GM12878 (cell line): ENCODE data around the gene IFNGR2. TPM values are rescaled to one million over a fixed set of nuclear protein-coding genes. Genes with fewer than 3 reads are reported as not detected.

Experiments
- ATAC-seq: fragments of 200-7000 bp; cut with Tn5 transposase; 3 replicates; pipeline ENCODE4 v1.9.1; 2020; ENCODE audit warnings: mild to moderate bottlenecking, moderate library complexity
- BruUV-seq: library from RNA; stranded (reverse); fragments of 400-500 nt; replicated peaks from 2 replicates; lab custom pipeline; 2021; lab: Mats Ljungman, UMichigan
- CTCF ChIA-PET: fragments of 300-600 bp; sonication (Branson Sonifier 250); formaldehyde crosslinking; extraction: SDS; loops from one replicate; lab custom pipeline; 2021; ENCODE audit warnings: inconsistent platforms; lab: Yijun Ruan, JAX
- POLR2A ChIA-PET: fragments of 350-600 bp; formaldehyde crosslinking; extraction: SDS; loops from one replicate; lab custom pipeline; 2021; ENCODE audit warnings: inconsistent platforms; lab: Charles Lee
- RAD21 ChIA-PET: fragments of 300-600 bp; sonication (Branson Sonifier 250); formaldehyde crosslinking; loops from one replicate; lab custom pipeline; 2023; ENCODE audit warnings: antibody characterized with exemption; ENCODE audit not compliant: unreplicated experiment; lab: Charles Lee
- SMC1A ChIA-PET: fragments of 300-600 bp; sonication (Branson Sonifier 250); formaldehyde crosslinking; loops from one replicate; lab custom pipeline; 2023; ENCODE audit not compliant: unreplicated experiment, uncharacterized antibody; lab: Charles Lee
- DNase-seq: peaks from one replicate; pipeline ENCODE4 v3.0.0-alpha.2; 2011; ENCODE audit warnings: low read depth, low spot score
- FAIRE-seq: peaks from 3 replicates; lab custom pipeline; 2011; peaks lifted over from hg19 to GRCh38; lab: Jason Lieb, UNC
- H2AFZ ChIP-seq: 2 replicates; pipeline ENCODE4 v1.6.0; 2011; ENCODE audit warnings: low read depth, low read length, control low read depth; ENCODE audit not compliant: control insufficient read depth
- H3K27ac ChIP-seq: 2 replicates; pipeline ENCODE4 v1.5.1; 2011; ENCODE audit warnings: control low read depth; ENCODE audit not compliant: control insufficient read depth, insufficient read depth
- H3K27me3 ChIP-seq, 2 experiments: replicated peaks in 1 of 2; 2 replicates each; pipeline versions ENCODE4 v1.6.0 to v1.6.1; 2011; ENCODE audit warnings: low read length in 1 of 2; ENCODE audit not compliant: control insufficient read depth in 2 of 2, insufficient read depth in 2 of 2
- H3K36me3 ChIP-seq, 2 experiments: 2 replicates each; pipeline ENCODE4 v1.5.1; 2011; ENCODE audit warnings: low read length in 1 of 2; ENCODE audit not compliant: control insufficient read depth in 2 of 2, insufficient read depth in 2 of 2
- H3K4me1 ChIP-seq: 2 replicates; pipeline ENCODE4 v1.6.1; 2011; ENCODE audit warnings: mild to moderate bottlenecking, low read length, moderate library complexity, mixed read lengths; ENCODE audit not compliant: control insufficient read depth, insufficient read depth
- H3K4me2 ChIP-seq: 2 replicates; pipeline ENCODE4 v1.6.0; 2011; ENCODE audit warnings: control low read depth; ENCODE audit not compliant: control insufficient read depth, insufficient read depth
- H3K4me3 ChIP-seq: fragments of 200-600 bp; sonication (generic); 2 replicates; pipeline ENCODE4 v1.5.1; 2016
- H3K79me2 ChIP-seq: 2 replicates; pipeline ENCODE4 v1.6.0; 2011; ENCODE audit warnings: low read length; ENCODE audit not compliant: control insufficient read depth, insufficient read depth
- H3K9ac ChIP-seq: 2 replicates; pipeline ENCODE4 v1.8.0; 2011; ENCODE audit warnings: low read length, control low read depth, mixed read lengths; ENCODE audit not compliant: control insufficient read depth, insufficient read depth
- H3K9me3 ChIP-seq: replicated peaks from 3 replicates; pipeline ENCODE4 v1.5.1; 2011; ENCODE audit warnings: mild to moderate bottlenecking, low read length; ENCODE audit not compliant: control insufficient read depth, insufficient read depth
- H4K20me1 ChIP-seq: 2 replicates; pipeline ENCODE4 v1.6.0; 2011; ENCODE audit not compliant: control insufficient read depth, insufficient read depth
- BACH1 ChIP-seq: fragments of 450-650 bp; IDR thresholded peaks from 2 replicates; pipeline ENCODE4 v1.6.1; 2017; ENCODE audit warnings: mild to moderate bottlenecking, borderline replicate concordance
- CEBPZ ChIP-seq: fragments of 150-350 bp; IDR thresholded peaks from 2 replicates; pipeline ENCODE4 v1.6.1; 2016; ENCODE audit warnings: low read depth, low read length
- CREM ChIP-seq: IDR thresholded peaks from 2 replicates; pipeline ENCODE4 v1.6.1; 2014; ENCODE audit warnings: antibody characterized with exemption, low read depth
- EGR1 ChIP-seq, 2 experiments: IDR thresholded peaks; 1 replicate in 1 of 2; 2 replicates in 1 of 2; pipeline ENCODE4 v1.6.1; 2011 to 2012; ENCODE audit warnings: low read depth in 2 of 2, low read length in 2 of 2, borderline replicate concordance in 1 of 2, mild to moderate bottlenecking in 1 of 2, moderate library complexity in 1 of 2
- ETV6 ChIP-seq, 2 experiments: fragments of 450-650 bp in 1 of 2; IDR thresholded peaks in 1 of 2; conservative IDR thresholded peaks in 1 of 2; 2 replicates each; pipeline ENCODE4 v1.6.1; 2014; ENCODE audit warnings: antibody characterized with exemption in 1 of 2, borderline replicate concordance in 1 of 2, low read depth in 1 of 2, mild to moderate bottlenecking in 1 of 2, moderate library complexity in 1 of 2
- POLR2A ChIP-seq: IDR thresholded peaks from 2 replicates; pipeline ENCODE4 v1.6.1; 2011; ENCODE audit warnings: low read depth, mild to moderate bottlenecking, low read length
- RAD21 ChIP-seq: IDR thresholded peaks from 2 replicates; pipeline ENCODE4 v1.6.1; 2011; ENCODE audit warnings: mild to moderate bottlenecking, low read depth, low read length, moderate library complexity; ENCODE audit not compliant: insufficient read depth
- RAD51 ChIP-seq: fragments of 450-650 bp; IDR thresholded peaks from 2 replicates; pipeline ENCODE4 v1.6.1; 2016; ENCODE audit warnings: moderate library complexity, mild to moderate bottlenecking, inconsistent platforms
- STAT3 ChIP-seq: IDR thresholded peaks from 2 replicates; pipeline ENCODE4 v1.6.1; 2011; ENCODE audit warnings: low read depth, low read length, improper control_type of control experiment
- TARDBP ChIP-seq: IDR thresholded peaks from 2 replicates; pipeline ENCODE4 v1.6.1; 2016; ENCODE audit warnings: borderline replicate concordance
- ZBTB4 ChIP-seq: fragments of 450-650 bp; formaldehyde crosslinking; IDR thresholded peaks from 2 replicates; pipeline ENCODE4 v1.4.0; 2022; ENCODE audit warnings: mild to moderate bottlenecking, moderate library complexity
- WGBS: methylation state at CpG from one replicate; pipeline ENCODE4 v1.1.6; 2016; ENCODE audit warnings: low lambda C conversion rate; ENCODE audit not compliant: insufficient replicate concordance, insufficient coverage; ENCODE audit errors: missing lambda C conversion rate; 5-methylcytosine and 5-hydroxymethylcytosine counted together
- in situ Hi-C: fragments of 300-500 bp; cut with MboI; formaldehyde crosslinking; loops from 9 replicates; pipeline ENCODE4 v1.14.3; 2018; ENCODE audit warnings: mixed read lengths
- intact Hi-C: fragments of 100-400 bp; cut with micrococcal nuclease; formaldehyde crosslinking; loops from one replicate; pipeline ENCODE4 v1.14.2; 2022; ENCODE audit not compliant: unreplicated experiment
- polyA plus RNA-seq, 11 experiments: library from polyadenylated mRNA; depleted of rRNA in 4 of 11; unstranded in 6 of 11; stranded (reverse) in 5 of 11; fragments of >200 nt; fragmentation: Nextera tagmentation in 4 of 11; fragmentation: Illumina TruSeq in 1 of 11; extraction: Ambion mirVana in 4 of 11; extraction: Trizol in 1 of 11; gene quantifications; 1 replicate in 1 of 11; 2 replicates in 10 of 11; pipeline versions ENCODE4 v1.2.1 to v1.2.3, GENCODE V29; 2011 to 2016; ENCODE audit warnings: inconsistent platforms in 2 of 11, missing spikeins in 2 of 11, low read depth in 1 of 11
- total RNA-seq, 4 experiments: library from RNA; depleted of rRNA in 3 of 4; stranded (reverse); fragments of >200 nt in 3 of 4; fragmentation: Illumina TruSeq in 1 of 4; extraction: Trizol in 1 of 4; gene quantifications; 2 replicates each; pipeline versions ENCODE4 v1.2.1 to v1.2.3, GENCODE V29; 2013 to 2021

IFNGR2 gene
- total and polyA plus RNA-seq, 10 of the 15 experiments (the other 5 are each of a cell fraction or from before 2014, with no cell fraction given): 23.6 to 98.8 (median 77.0) TPM

DNA sequence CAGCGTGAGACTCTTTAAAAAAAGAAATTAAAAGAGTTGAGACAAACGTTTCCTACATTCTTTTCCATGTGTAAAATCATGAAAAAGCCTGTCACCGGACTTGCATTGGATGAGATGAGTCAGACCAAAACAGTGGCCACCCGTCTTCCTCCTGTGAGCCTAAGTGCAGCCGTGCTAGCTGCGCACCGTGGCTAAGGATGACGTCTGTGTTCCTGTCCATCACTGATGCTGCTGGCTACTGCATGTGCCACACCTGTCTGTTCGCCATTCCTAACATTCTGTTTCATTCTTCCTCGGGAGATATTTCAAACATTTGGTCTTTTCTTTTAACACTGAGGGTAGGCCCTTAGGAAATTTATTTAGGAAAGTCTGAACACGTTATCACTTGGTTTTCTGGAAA lies 47.2 kb upstream of the IFNGR2 start:
- whole genome bisulfite sequencing: 81% methylated on average over 11 of the region's 11 CpGs
- Histone ChIP-seq H3K9ac (no peak overlapping the region), H3K9me3 (no peaks in the 10 kb centered on the region)
- TF ChIP-seq POLR2A (peak; percentile 21; the same call in 1 of the 2 replicates), ETV6 (conservative IDR thresholded peaks at IDR 0.05 in 1 of 2, IDR thresholded peaks at IDR 0.05 in 1 of 2; ENCODE audit: borderline replicate concordance in 1 of 2, low read depth in 1 of 2) (no peak), RAD21 (no peak)
- TF ChIP-seq, all 136 proteins: peak for 1
- H3K4me3 ChIP-seq: no peak overlapping the region
- no peak overlapping the region for H3K4me2 ChIP-seq
- POLR2A ChIA-PET: no interaction called here
- peaks cover 7 to 17% of the 10 kb centered on the region in 2 experiments; a peak in 3 of 4 replicates for H3K36me3 ChIP-seq
- H3K4me1 ChIP-seq: peaks cover 5% of the 10 kb centered on the region
- no peaks in the 10 kb centered on the region for H4K20me1 ChIP-seq
- intact Hi-C loops (no loop called here), in situ Hi-C loops (no loop called here)
- no peak overlapping the region for H2AFZ ChIP-seq
- no TSS peak for BruUV-seq
- no peaks in the 10 kb centered on the region for H3K79me2 ChIP-seq
- CTCF ChIA-PET: interaction anchor here (0.9 to 4.4 kb wide), 3 partner anchors 88 to 249 kb away, joined by 3 to 22 read pairs (median 4); no protein-coding TSS in a partner anchor
- FAIRE-seq: no peak
- SMC1A ChIA-PET: interaction anchor here (1.0 to 2.7 kb wide), 4 partner anchors 15 to 156 kb away, joined by 3 to 12 read pairs (median 8); no protein-coding TSS in a partner anchor
- ATAC-seq: no peak
- DNase-seq: no peak
- no peaks in the 10 kb centered on the region for H3K27me3 ChIP-seq
- no peak overlapping the region for H3K27ac ChIP-seq
- RAD21 ChIA-PET: no interaction called here

- CTCF ChIA-PET: interaction anchor here (1.1 kb wide), 1 partner anchor 87 kb away, joined by 4 read pairs; no protein-coding TSS in a partner anchor
- FAIRE-seq (no peak), ATAC-seq (no peak), DNase-seq (no peak)
- Histone ChIP-seq H3K36me3 (peaks cover 5 to 17% of the 10 kb centered on the region in 2 experiments; a peak in 3 of 4 replicates), H3K9ac (no peak overlapping the region), H3K4me1 (peaks cover 17% of the 10 kb centered on the region), H3K27me3 (no peaks in the 10 kb centered on the region), H2AFZ (no peak overlapping the region), H3K79me2 (no peaks in the 10 kb centered on the region), H3K27ac (no peak overlapping the region), H3K4me2 (no peak overlapping the region), H4K20me1 (no peaks in the 10 kb centered on the region), H3K9me3 (no peaks in the 10 kb centered on the region; the same call in 1 of the 3 replicates), H3K4me3 (no peak overlapping the region)
- SMC1A ChIA-PET: no interaction called here
- WGBS: 88% methylated on average over 8 of the region's 8 CpGs
- BruUV-seq: no TSS peak
- POLR2A ChIA-PET: no interaction called here
- in situ Hi-C loops: no loop called here
- intact Hi-C loops: no loop called here
- RAD21 ChIA-PET: no interaction called here
- TF ChIP-seq EGR1 (IDR thresholded peaks at IDR 0.05; ENCODE audit: borderline replicate concordance in 1 of 2, low read depth in 2 of 2, low read length in 2 of 2): no peak
- no peak for TF ChIP-seq TARDBP
- no peak for TF ChIP-seq ZBTB4 (CRISPR knock-in tag)
- TF ChIP-seq RAD51: no peak
- TF ChIP-seq BACH1: no peak
- no peak for TF ChIP-seq STAT3
- no peak for TF ChIP-seq CEBPZ
- TF ChIP-seq CREM: no peak
These were observed 46.0 kb upstream of the IFNGR2 start for GRCh38 chr21:33357177-33357576.
